ENCODE data around the gene MEOX2. TPM values are rescaled to one million over a fixed set of nuclear protein-coding genes. Genes with fewer than 3 reads are reported as not detected.

MEOX2 gene
- total and polyA plus RNA-seq, 3 donors from 2014 or later, result 3.7 to 4.9 (median 4.0) TPM

DNA sequence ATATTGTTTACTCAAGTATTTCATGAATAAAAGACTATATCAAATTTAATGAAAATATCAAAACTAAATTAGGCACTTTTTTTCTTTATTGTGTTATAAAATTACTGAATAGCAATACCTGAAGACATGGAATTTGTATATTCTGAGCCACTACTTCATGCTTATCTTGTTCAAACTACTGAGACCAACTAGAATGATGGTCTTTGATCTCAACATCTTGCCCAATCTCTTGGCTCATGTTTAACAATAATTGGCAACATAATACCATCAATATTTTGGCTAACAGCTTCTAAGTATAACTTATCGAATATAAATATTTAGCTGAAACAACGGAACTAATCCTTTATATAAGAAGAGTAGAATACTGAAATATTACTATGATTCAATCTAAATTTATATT lies 68.2 kb downstream of the MEOX2 start:
- no peaks in the 10 kb centered on the region for H3K9me3 ChIP-seq
- no peaks in the 10 kb centered on the region for H3K4me1 ChIP-seq
- intact Hi-C loops (cut with DNase I; ENCODE audit: low total_unique reads), result no loop called here
- no peaks in the 10 kb centered on the region for H3K27me3 ChIP-seq
- DNase-seq, result no peak
- H3K27ac ChIP-seq, result no peak overlapping the region
- no peak for TF ChIP-seq POLR2A (IDR thresholded peaks at IDR 0.05)
- TF ChIP-seq, protein P1, sequence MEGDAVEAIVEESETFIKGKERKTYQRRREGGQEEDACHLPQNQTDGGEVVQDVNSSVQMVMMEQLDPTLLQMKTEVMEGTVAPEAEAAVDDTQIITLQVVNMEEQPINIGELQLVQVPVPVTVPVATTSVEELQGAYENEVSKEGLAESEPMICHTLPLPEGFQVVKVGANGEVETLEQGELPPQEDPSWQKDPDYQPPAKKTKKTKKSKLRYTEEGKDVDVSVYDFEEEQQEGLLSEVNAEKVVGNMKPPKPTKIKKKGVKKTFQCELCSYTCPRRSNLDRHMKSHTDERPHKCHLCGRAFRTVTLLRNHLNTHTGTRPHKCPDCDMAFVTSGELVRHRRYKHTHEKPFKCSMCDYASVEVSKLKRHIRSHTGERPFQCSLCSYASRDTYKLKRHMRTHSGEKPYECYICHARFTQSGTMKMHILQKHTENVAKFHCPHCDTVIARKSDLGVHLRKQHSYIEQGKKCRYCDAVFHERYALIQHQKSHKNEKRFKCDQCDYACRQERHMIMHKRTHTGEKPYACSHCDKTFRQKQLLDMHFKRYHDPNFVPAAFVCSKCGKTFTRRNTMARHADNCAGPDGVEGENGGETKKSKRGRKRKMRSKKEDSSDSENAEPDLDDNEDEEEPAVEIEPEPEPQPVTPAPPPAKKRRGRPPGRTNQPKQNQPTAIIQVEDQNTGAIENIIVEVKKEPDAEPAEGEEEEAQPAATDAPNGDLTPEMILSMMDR (IDR thresholded peaks at IDR 0.05), result no peak
- no peaks in the 10 kb centered on the region for H3K36me3 ChIP-seq (ENCODE audit: low read depth, missing control alignments)
- H3K4me3 ChIP-seq, result no peak overlapping the region
- WGBS, 2 donors, result 93 to 95% methylated on average over 2 of the region's 2 CpGs

DNA sequence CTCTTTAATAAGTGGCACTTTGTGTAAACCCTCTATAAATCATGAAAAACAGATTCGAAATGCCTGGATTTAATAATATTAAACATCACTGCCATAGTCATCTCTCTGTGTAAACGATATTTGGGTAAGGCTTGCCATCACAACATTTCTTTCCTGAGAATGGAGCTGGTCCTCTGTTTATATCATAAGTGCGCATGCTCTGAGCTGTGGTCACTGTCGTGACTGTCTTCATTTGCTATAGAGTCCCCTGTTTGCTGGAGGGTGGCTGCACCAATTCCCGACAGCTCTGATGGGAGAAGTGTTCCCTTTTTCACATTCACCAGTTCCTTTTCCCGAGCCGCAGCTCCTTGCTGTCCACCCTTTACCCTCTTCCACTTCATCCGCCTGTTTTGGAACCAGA lies 74.3 kb downstream of the MEOX2 start:
- WGBS, 2 donors, result 75 to 76% methylated on average over 8 of the region's 8 CpGs

DNA sequence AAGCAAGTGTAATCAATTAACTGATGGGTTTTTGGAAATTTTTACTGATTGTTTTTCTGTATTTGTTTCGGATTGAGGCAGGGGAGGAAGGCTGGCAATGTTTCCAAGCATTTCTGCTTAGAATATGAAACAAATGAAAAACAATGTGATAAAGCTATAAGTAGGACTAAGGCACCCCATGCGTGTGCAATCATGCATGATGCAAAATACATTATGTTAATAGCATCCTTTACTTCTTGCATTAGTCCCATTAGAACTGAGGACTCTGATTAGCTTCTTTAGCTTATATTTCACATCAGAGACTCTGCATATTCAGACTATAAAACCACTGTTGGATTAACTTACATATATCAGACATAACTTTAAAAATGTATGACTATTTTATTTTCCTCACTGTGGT lies 76.0 kb downstream of the MEOX2 start:
- intact Hi-C loops (cut with DNase I; ENCODE audit: low total_unique reads), result no loop called here
- H3K36me3 ChIP-seq (ENCODE audit: low read depth, missing control alignments), result no peaks in the 10 kb centered on the region
- H3K9me3 ChIP-seq, result no peaks in the 10 kb centered on the region
- H3K4me1 ChIP-seq, result no peaks in the 10 kb centered on the region
- no peak for TF ChIP-seq POLR2A (IDR thresholded peaks at IDR 0.05)
- TF ChIP-seq, protein P1 (IDR thresholded peaks at IDR 0.05), result no peak
- H3K27me3 ChIP-seq, result no peaks in the 10 kb centered on the region
- no peak overlapping the region for H3K4me3 ChIP-seq
- no peak overlapping the region for H3K27ac ChIP-seq
- DNase-seq, result no peak
- WGBS, 2 donors, result 85 to 86% methylated on average over 2 of the region's 2 CpGs

More for the DNA sequence above, 74.3 kb downstream of the MEOX2 start:
- intact Hi-C loops (cut with DNase I; ENCODE audit: low total_unique reads), result no loop called here
- no peaks in the 10 kb centered on the region for H3K4me1 ChIP-seq
- no peaks in the 10 kb centered on the region for H3K36me3 ChIP-seq (ENCODE audit: low read depth, missing control alignments)
- H3K4me3 ChIP-seq, result no peak overlapping the region
- no peaks in the 10 kb centered on the region for H3K9me3 ChIP-seq
- no peaks in the 10 kb centered on the region for H3K27me3 ChIP-seq
- no peak for TF ChIP-seq POLR2A (IDR thresholded peaks at IDR 0.05)
- TF ChIP-seq, protein P1 (IDR thresholded peaks at IDR 0.05), result no peak
- DNase-seq, result no peak
- H3K27ac ChIP-seq, result no peak overlapping the region

DNA sequence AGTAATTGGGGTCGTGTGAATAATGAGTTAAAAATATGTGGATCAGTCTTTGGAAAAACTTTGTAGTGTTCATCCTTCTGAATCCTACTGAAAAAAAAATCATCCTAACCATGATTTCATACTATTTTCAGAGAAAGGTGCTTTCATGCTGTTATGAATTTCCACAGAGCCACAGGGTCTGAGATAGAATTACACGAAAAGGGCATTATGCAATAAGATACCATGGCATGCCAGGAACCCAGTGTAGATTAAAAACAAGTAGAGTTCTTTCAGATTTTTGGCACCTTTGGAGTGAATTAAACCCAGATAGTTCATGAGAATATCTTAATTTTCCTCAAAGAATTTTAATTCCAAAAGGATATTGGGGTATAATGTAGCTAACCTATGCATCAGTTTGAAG lies 77.2 kb downstream of the MEOX2 start:
- no peaks in the 10 kb centered on the region for H3K4me1 ChIP-seq
- no peak for TF ChIP-seq POLR2A (IDR thresholded peaks at IDR 0.05)
- TF ChIP-seq, protein P1 (IDR thresholded peaks at IDR 0.05), result no peak
- intact Hi-C loops (cut with DNase I; ENCODE audit: low total_unique reads), result no loop called here
- H3K27me3 ChIP-seq, result no peaks in the 10 kb centered on the region
- no peaks in the 10 kb centered on the region for H3K9me3 ChIP-seq
- H3K4me3 ChIP-seq, result no peak overlapping the region
- no peaks in the 10 kb centered on the region for H3K36me3 ChIP-seq (ENCODE audit: low read depth, missing control alignments)
- 64 to 79% methylated on average over 2 of the region's 2 CpGs for WGBS, 2 donors
- DNase-seq, result no peak
- no peak overlapping the region for H3K27ac ChIP-seq

DNA sequence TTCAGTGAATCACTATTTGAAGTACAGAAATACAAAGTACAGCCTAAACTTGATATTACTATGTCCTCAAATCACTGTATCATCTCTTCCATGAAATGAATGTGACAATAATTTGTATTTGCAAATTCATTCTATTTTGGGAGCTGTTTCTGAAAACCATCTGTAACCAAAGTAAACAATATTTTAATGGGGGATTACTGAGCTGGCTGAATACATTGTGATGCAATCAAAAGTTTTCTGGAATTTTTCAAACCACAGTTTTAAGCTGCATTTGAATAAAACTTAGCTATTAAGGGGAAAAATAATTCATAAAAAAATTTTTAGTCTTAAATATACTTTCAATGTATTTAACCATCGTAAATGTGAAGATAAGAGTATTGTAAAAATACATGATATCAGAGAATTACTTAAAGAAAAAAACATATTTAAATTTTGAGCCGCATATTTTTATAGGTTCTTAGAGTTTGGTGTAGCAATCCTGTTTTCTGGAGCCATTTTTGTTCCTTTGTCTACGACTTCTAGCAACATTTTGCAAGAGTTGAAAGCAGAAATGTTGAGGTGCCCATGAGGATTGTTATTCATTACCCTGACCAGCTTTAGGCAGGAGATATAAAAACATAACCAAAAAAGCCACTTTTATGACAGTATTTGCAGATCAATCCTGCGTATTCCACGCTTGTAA lies 78.8 kb downstream of the MEOX2 start:
- H3K4me1 ChIP-seq, result no peaks in the 10 kb centered on the region
- no peaks in the 10 kb centered on the region for H3K9me3 ChIP-seq
- DNase-seq, result no peak
- H3K36me3 ChIP-seq (ENCODE audit: low read depth, missing control alignments), result no peaks in the 10 kb centered on the region
- H3K27me3 ChIP-seq, result no peaks in the 10 kb centered on the region
- no peak overlapping the region for H3K27ac ChIP-seq
- TF ChIP-seq, protein P1 (IDR thresholded peaks at IDR 0.05), result no peak
- no peak for TF ChIP-seq POLR2A (IDR thresholded peaks at IDR 0.05)
- no peak overlapping the region for H3K4me3 ChIP-seq
- 73 to 75% methylated on average over 5 of the region's 5 CpGs for WGBS, 2 donors
- intact Hi-C loops (cut with DNase I; ENCODE audit: low total_unique reads), result no loop called here

All from testis (tissue), 3 donors.